GM19395 (cell line): ENCODE measurements around the gene TRMT10C.
"Not testable (repeated sequence)": the region's sequence is repeated elsewhere in the genome, so short reads cannot be mapped to it uniquely, and the experiment has no call there.

Experiments
- ATAC-seq: cut with Tn5 transposase; IDR thresholded peaks from one replicate; pipeline ENCODE4 v1.9.1; 2021; ENCODE audit warnings: mild to moderate bottlenecking, moderate library complexity; ENCODE audit not compliant: unreplicated experiment

TRMT10C gene

GRCh38 chr3:101544161-101544850 is 17.4 kb upstream of the TRMT10C start:
- ATAC-seq, result no peak

- ATAC-seq, result no peak
Observed at GRCh38 chr3:101548527-101549105, 13.1 kb upstream of the TRMT10C start.

- ATAC-seq, result no peak
Observed at GRCh38 chr3:101549473-101549872, 12.2 kb upstream of the TRMT10C start.

- not testable (repeated sequence) for ATAC-seq
Observed at GRCh38 chr3:101551359-101552081, 10.1 kb upstream of the TRMT10C start.

GRCh38 chr3:101553381-101553780 is 8.3 kb upstream of the TRMT10C start:
- ATAC-seq, result not testable (repeated sequence)

GRCh38 chr3:101556064-101556463 is 5.6 kb upstream of the TRMT10C start:
- no peak for ATAC-seq

GRCh38 chr3:101567528-101568317 is 6.1 kb downstream of the TRMT10C start:
- ATAC-seq, result no peak

- ATAC-seq, result no peak
Observed at GRCh38 chr3:101571028-101571895, 9.6 kb downstream of the TRMT10C start.

- peak; percentile 89 for ATAC-seq
Observed at GRCh38 chr3:101573449-101574387, 12.1 kb downstream of the TRMT10C start, which contains the start of gene PCNP. PCNP (plus strand) TSS chr3:101574180; CDS start chr3:101574216, 36 bp downstream.

GRCh38 chr3:101574388-101575112 is 12.9 kb downstream of the TRMT10C start:
- peak; percentile 60 for ATAC-seq

GRCh38 chr3:101577286-101577685 is 15.6 kb downstream of the TRMT10C start:
- no peak for ATAC-seq

- ATAC-seq, result no peak
Observed at GRCh38 chr3:101588616-101589015, 26.9 kb downstream of the TRMT10C start.

GRCh38 chr3:101591071-101591470 is 29.4 kb downstream of the TRMT10C start:
- ATAC-seq, result no peak

- ATAC-seq, result no peak
Observed at GRCh38 chr3:101602731-101603130, 41.1 kb downstream of the TRMT10C start.

- no peak for ATAC-seq
Observed at GRCh38 chr3:101603184-101603583, 41.5 kb downstream of the TRMT10C start.

GRCh38 chr3:101605398-101605797 is 43.7 kb downstream of the TRMT10C start:
- not testable (repeated sequence) for ATAC-seq

GRCh38 chr3:101611023-101611422 is 49.4 kb downstream of the TRMT10C start:
- no peak for ATAC-seq

- not testable (repeated sequence) for ATAC-seq
Observed at GRCh38 chr3:101613014-101613413, 51.3 kb downstream of the TRMT10C start.
